Hepatocyte (in vitro differentiated cells): ENCODE results near the gene JADE1.

Experiments used
- EZH2 ChIP-seq: fragments of 200-600 bp; sonication (generic); IDR thresholded peaks from 2 replicates; pipeline ENCODE4 v1.6.1; 2016; ENCODE audit warnings: antibody characterized with exemption, mild to moderate bottlenecking, borderline replicate concordance
- TF ChIP-seq, protein P1 (sequence below): fragments of 200-600 bp; sonication (generic); IDR thresholded peaks from 2 replicates; pipeline ENCODE4 v1.5.1; 2016; ENCODE audit warnings: antibody characterized with exemption, mild to moderate bottlenecking; ENCODE audit not compliant: poor library complexity

GRCh38 chr4:128811571-128812441, 2.3 kb downstream of the JADE1 start:
- TF ChIP-seq, protein P1, sequence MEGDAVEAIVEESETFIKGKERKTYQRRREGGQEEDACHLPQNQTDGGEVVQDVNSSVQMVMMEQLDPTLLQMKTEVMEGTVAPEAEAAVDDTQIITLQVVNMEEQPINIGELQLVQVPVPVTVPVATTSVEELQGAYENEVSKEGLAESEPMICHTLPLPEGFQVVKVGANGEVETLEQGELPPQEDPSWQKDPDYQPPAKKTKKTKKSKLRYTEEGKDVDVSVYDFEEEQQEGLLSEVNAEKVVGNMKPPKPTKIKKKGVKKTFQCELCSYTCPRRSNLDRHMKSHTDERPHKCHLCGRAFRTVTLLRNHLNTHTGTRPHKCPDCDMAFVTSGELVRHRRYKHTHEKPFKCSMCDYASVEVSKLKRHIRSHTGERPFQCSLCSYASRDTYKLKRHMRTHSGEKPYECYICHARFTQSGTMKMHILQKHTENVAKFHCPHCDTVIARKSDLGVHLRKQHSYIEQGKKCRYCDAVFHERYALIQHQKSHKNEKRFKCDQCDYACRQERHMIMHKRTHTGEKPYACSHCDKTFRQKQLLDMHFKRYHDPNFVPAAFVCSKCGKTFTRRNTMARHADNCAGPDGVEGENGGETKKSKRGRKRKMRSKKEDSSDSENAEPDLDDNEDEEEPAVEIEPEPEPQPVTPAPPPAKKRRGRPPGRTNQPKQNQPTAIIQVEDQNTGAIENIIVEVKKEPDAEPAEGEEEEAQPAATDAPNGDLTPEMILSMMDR, result no peak
- TF ChIP-seq EZH2, result no peak
